GM23338 (cell line): ENCODE measurements around the gene GRIK2. TPM values are rescaled to one million over a fixed set of nuclear protein-coding genes. Genes with fewer than 3 reads are reported as not detected.

Experiments
- ATAC-seq: fragments of 200-7000 bp; cut with Tn5 transposase; 3 replicates; pipeline ENCODE4 v1.9.1; 2020
- DNase-seq: peaks from one replicate; pipeline ENCODE4 v3.0.0-alpha.2; 2015; ENCODE audit warnings: low spot score
- H2AFZ ChIP-seq: fragments of 200-600 bp; sonication (generic); 2 replicates; pipeline ENCODE4 v1.8.0; 2016; ENCODE audit warnings: antibody characterized with exemption, mild to moderate bottlenecking, moderate library complexity
- H3F3A ChIP-seq: fragments of 200-600 bp; sonication (generic); replicated peaks from 2 replicates; pipeline ENCODE4 v1.8.0; 2017; ENCODE audit warnings: antibody characterized with exemption, mixed run types, low read depth
- H3K27ac ChIP-seq: fragments of 200-600 bp; sonication (generic); 2 replicates; pipeline ENCODE4 v1.6.1; 2016; ENCODE audit warnings: low read depth
- H3K27me3 ChIP-seq: fragments of 200-600 bp; sonication (generic); 2 replicates; pipeline ENCODE4 v1.8.0; 2016; ENCODE audit warnings: mild to moderate bottlenecking, mixed run types, moderate library complexity; ENCODE audit not compliant: insufficient read depth
- H3K36me3 ChIP-seq: fragments of 200-600 bp; sonication (generic); 2 replicates; pipeline ENCODE4 v1.8.0; 2016; ENCODE audit warnings: mild to moderate bottlenecking; ENCODE audit not compliant: insufficient read depth
- H3K4me1 ChIP-seq: fragments of 200-600 bp; sonication (generic); 2 replicates; pipeline ENCODE4 v1.8.0; 2016; ENCODE audit warnings: mild to moderate bottlenecking, moderate library complexity; ENCODE audit not compliant: insufficient read depth
- H3K4me2 ChIP-seq: fragments of 200-600 bp; sonication (generic); 2 replicates; pipeline ENCODE4 v1.7.1; 2017; ENCODE audit warnings: mixed run types
- H3K4me3 ChIP-seq: fragments of 200-600 bp; sonication (generic); 2 replicates; pipeline ENCODE4 v1.6.1; 2016; ENCODE audit warnings: mixed run types
- H3K79me2 ChIP-seq: fragments of 200-600 bp; sonication (generic); replicated peaks from 2 replicates; pipeline ENCODE4 v1.8.0; 2017; ENCODE audit warnings: mild to moderate bottlenecking; ENCODE audit not compliant: insufficient read depth
- H3K9me2 ChIP-seq: fragments of 200-600 bp; sonication (generic); 2 replicates; pipeline ENCODE4 v1.8.0; 2017; ENCODE audit not compliant: insufficient read depth
- H4K20me1 ChIP-seq: fragments of 200-600 bp; sonication (generic); replicated peaks from 2 replicates; pipeline ENCODE4 v1.8.0; 2017; ENCODE audit warnings: mild to moderate bottlenecking; ENCODE audit not compliant: insufficient read depth
- H3K27ac Mint-ChIP-seq: 2 replicates; pipeline ENCODE4 v1.8.0; 2020; ENCODE audit warnings: inconsistent platforms, mild to moderate bottlenecking, moderate library complexity, mixed read lengths
- H3K27me3 Mint-ChIP-seq: 3 replicates; pipeline ENCODE4 v1.8.0; 2022; ENCODE audit warnings: low read depth, mild to moderate bottlenecking, moderate library complexity, mixed read lengths, inconsistent platforms; ENCODE audit not compliant: insufficient read depth, poor library complexity
- H3K36me3 Mint-ChIP-seq: 3 replicates; pipeline ENCODE4 v1.8.0; 2021; ENCODE audit warnings: low read depth, mild to moderate bottlenecking, inconsistent platforms, moderate library complexity, mixed read lengths
- H3K4me1 Mint-ChIP-seq: 3 replicates; pipeline ENCODE4 v1.8.0; 2020; ENCODE audit warnings: mild to moderate bottlenecking, inconsistent platforms, mixed read lengths
- H3K4me3 Mint-ChIP-seq: 3 replicates; pipeline ENCODE4 v1.8.0; 2021; ENCODE audit warnings: moderate library complexity, mild to moderate bottlenecking, inconsistent platforms, mixed read lengths
- H3K9me3 Mint-ChIP-seq: 3 replicates; pipeline ENCODE4 v1.8.0; 2020; ENCODE audit warnings: moderate library complexity, mild to moderate bottlenecking, inconsistent platforms, mixed read lengths
- CTCF ChIP-seq, 2 experiments: fragments of 200-600 bp in 1 of 2; sonication (generic) in 1 of 2; conservative IDR thresholded peaks; 2 replicates each; pipeline versions ENCODE4 v1.5.1 to v1.6.1; 2016 to 2017; ENCODE audit warnings: antibody characterized with exemption in 2 of 2, low read depth in 2 of 2, mild to moderate bottlenecking in 2 of 2, moderate library complexity in 1 of 2
- EZH2 ChIP-seq: fragments of 200-600 bp; sonication (generic); IDR thresholded peaks from one replicate; pipeline ENCODE4 v1.8.0; 2017; ENCODE audit warnings: antibody characterized with exemption, mild to moderate bottlenecking, low read depth; ENCODE audit not compliant: unreplicated experiment
- EZH2phosphoT487 ChIP-seq: fragments of 200-600 bp; sonication (generic); IDR thresholded peaks from one replicate; pipeline ENCODE4 v1.8.1; 2018; ENCODE audit warnings: antibody characterized with exemption; ENCODE audit not compliant: unreplicated experiment
- NANOG ChIP-seq: IDR thresholded peaks from 2 replicates; pipeline ENCODE4 v1.6.1; 2016; ENCODE audit warnings: antibody characterized with exemption, borderline replicate concordance
- POLR2AphosphoS5 ChIP-seq: IDR thresholded peaks from 2 replicates; pipeline ENCODE4 v1.6.1; 2016; ENCODE audit warnings: antibody characterized with exemption, low read depth
- STAT1 ChIP-seq: IDR thresholded peaks from one replicate; pipeline ENCODE4 v1.6.1; 2016; ENCODE audit warnings: antibody characterized with exemption; ENCODE audit not compliant: unreplicated experiment
- ZNF114 ChIP-seq: fragments of 250-450 bp; sonication (Bioruptor Pico); IDR thresholded peaks from 2 replicates; pipeline ENCODE4 v1.5.0; 2020; ENCODE audit warnings: mild to moderate bottlenecking, moderate library complexity
- ZNF331 ChIP-seq: fragments of 250-450 bp; sonication (Bioruptor Pico); IDR thresholded peaks from 2 replicates; pipeline ENCODE4 v1.5.0; 2020; ENCODE audit warnings: low read depth, mild to moderate bottlenecking, moderate library complexity
- ZNF462 ChIP-seq: fragments of 250-450 bp; sonication (Bioruptor Pico); IDR thresholded peaks from 2 replicates; pipeline ENCODE4 v1.5.0; 2020; ENCODE audit warnings: mild to moderate bottlenecking, moderate library complexity
- polyA plus RNA-seq: library from polyadenylated mRNA; unstranded; fragments of >200 nt; fragmentation: Nextera tagmentation; extraction: Ambion mirVana; gene quantifications from 2 replicates; pipeline ENCODE4 v1.2.1, GENCODE V29; 2016
- total RNA-seq: library from RNA; depleted of rRNA; stranded (reverse); fragments of >200 nt; shearing (Covaris generic); gene quantifications from 2 replicates; pipeline ENCODE4 v1.2.3, GENCODE V29; 2014
- TF ChIP-seq, protein P1 (sequence below): IDR thresholded peaks from 2 replicates; pipeline ENCODE4 v1.6.1; 2016; ENCODE audit warnings: antibody characterized with exemption
- TF ChIP-seq, protein P2 (sequence below): IDR thresholded peaks from one replicate; pipeline ENCODE4 v1.6.1; 2018; ENCODE audit warnings: antibody characterized with exemption; ENCODE audit not compliant: unreplicated experiment

Gene GRIK2
- total and polyA plus RNA-seq, 2 experiments from 2014 or later, result 0.73 to 3.0 TPM

DNA sequence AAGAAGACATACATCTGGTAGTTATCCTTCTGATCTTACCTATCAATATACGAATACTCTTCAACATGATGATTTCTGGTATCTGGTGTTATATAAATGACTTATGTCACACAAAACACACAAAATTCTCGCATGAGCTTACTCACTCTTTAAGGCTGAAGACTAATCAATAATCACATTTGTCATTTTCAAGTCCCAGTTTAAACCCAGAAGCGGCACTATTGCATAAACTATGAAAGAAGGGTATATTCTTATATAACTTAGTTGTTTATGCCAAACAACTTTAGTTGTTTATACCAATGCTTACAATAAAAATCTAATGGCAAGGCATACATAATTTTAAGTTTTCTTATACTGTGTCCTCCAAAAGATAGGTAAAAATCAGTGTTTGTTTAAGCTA is 293.1 kb downstream of the GRIK2 start:
- H3F3A ChIP-seq, result no peaks in the 10 kb centered on the region
- H3K36me3 ChIP-seq, result no peaks in the 10 kb centered on the region
- H3K27ac ChIP-seq, result no peak overlapping the region
- DNase-seq (no peak), ATAC-seq (no peak)
- Mint-ChIP-seq H3K27ac (no peak overlapping the region), H3K4me3 (no peak overlapping the region), H3K27me3 (peaks cover 6% of the 10 kb centered on the region), H3K9me3 (no peaks in the 10 kb centered on the region), H3K4me1 (peaks cover 7% of the 10 kb centered on the region; the same call in 2 of the 3 replicates), H3K36me3 (no peaks in the 10 kb centered on the region; the same call in 2 of the 3 replicates)
- H3K4me3 ChIP-seq, result no peak overlapping the region
- no peaks in the 10 kb centered on the region for H3K79me2 ChIP-seq
- H4K20me1 ChIP-seq, result no peaks in the 10 kb centered on the region
- H3K4me1 ChIP-seq, result peaks cover 16% of the 10 kb centered on the region
- no peaks in the 10 kb centered on the region for H3K27me3 ChIP-seq
- no peak overlapping the region for H2AFZ ChIP-seq
- H3K9me2 ChIP-seq, result no peaks in the 10 kb centered on the region
- TF ChIP-seq EZH2, result no peak
- TF ChIP-seq, protein P1, sequence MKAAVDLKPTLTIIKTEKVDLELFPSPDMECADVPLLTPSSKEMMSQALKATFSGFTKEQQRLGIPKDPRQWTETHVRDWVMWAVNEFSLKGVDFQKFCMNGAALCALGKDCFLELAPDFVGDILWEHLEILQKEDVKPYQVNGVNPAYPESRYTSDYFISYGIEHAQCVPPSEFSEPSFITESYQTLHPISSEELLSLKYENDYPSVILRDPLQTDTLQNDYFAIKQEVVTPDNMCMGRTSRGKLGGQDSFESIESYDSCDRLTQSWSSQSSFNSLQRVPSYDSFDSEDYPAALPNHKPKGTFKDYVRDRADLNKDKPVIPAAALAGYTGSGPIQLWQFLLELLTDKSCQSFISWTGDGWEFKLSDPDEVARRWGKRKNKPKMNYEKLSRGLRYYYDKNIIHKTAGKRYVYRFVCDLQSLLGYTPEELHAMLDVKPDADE, result no peak
- TF ChIP-seq, protein P2, sequence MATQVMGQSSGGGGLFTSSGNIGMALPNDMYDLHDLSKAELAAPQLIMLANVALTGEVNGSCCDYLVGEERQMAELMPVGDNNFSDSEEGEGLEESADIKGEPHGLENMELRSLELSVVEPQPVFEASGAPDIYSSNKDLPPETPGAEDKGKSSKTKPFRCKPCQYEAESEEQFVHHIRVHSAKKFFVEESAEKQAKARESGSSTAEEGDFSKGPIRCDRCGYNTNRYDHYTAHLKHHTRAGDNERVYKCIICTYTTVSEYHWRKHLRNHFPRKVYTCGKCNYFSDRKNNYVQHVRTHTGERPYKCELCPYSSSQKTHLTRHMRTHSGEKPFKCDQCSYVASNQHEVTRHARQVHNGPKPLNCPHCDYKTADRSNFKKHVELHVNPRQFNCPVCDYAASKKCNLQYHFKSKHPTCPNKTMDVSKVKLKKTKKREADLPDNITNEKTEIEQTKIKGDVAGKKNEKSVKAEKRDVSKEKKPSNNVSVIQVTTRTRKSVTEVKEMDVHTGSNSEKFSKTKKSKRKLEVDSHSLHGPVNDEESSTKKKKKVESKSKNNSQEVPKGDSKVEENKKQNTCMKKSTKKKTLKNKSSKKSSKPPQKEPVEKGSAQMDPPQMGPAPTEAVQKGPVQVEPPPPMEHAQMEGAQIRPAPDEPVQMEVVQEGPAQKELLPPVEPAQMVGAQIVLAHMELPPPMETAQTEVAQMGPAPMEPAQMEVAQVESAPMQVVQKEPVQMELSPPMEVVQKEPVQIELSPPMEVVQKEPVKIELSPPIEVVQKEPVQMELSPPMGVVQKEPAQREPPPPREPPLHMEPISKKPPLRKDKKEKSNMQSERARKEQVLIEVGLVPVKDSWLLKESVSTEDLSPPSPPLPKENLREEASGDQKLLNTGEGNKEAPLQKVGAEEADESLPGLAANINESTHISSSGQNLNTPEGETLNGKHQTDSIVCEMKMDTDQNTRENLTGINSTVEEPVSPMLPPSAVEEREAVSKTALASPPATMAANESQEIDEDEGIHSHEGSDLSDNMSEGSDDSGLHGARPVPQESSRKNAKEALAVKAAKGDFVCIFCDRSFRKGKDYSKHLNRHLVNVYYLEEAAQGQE, result no peak
- TF ChIP-seq ZNF331 (CRISPR knock-in tag), result no peak
- TF ChIP-seq NANOG, result no peak
- TF ChIP-seq EZH2phosphoT487, result no peak
- no peak for TF ChIP-seq CTCF (conservative IDR thresholded peaks at IDR 0.05; ENCODE audit: low read depth in 2 of 2)
- no peak for TF ChIP-seq ZNF114 (CRISPR knock-in tag)
- TF ChIP-seq ZNF462 (CRISPR knock-in tag), result no peak
- no peak for TF ChIP-seq STAT1
- no peak for TF ChIP-seq POLR2AphosphoS5
- H3K4me2 ChIP-seq, result no peak overlapping the region
